GM12892 (cell line): Measurements from ENCODE around the gene IFRD2. TPM values are rescaled to one million over a fixed set of nuclear protein-coding genes. Genes with fewer than 3 reads are reported as not detected.

ENCODE experiments used
- DNase-seq: peaks from one replicate; pipeline ENCODE4 v3.0.0; 2011; ENCODE audit not compliant: insufficient read length
- FAIRE-seq: peaks from 2 replicates; lab custom pipeline; 2011; peaks lifted over from hg19 to GRCh38; lab: Jason Lieb, UNC
- POLR2A ChIP-seq: IDR thresholded peaks from 2 replicates; pipeline ENCODE4 v1.6.1; 2011; ENCODE audit warnings: low read depth, low read length, control low read depth
- POLR2AphosphoS5 ChIP-seq: IDR thresholded peaks from 2 replicates; pipeline ENCODE4 v1.6.1; 2011; ENCODE audit warnings: low read depth, low read length, control low read depth
- TAF1 ChIP-seq: IDR thresholded peaks from 2 replicates; pipeline ENCODE4 v1.6.1; 2011; ENCODE audit warnings: low read depth, mild to moderate bottlenecking, control low read depth, low read length, borderline replicate concordance
- polyA plus RNA-seq: library from polyadenylated mRNA; unstranded; fragments of >200 nt; gene quantifications from one replicate; pipeline ENCODE4 v1.2.1, GENCODE V29; 2012; ENCODE audit warnings: missing spikeins, inconsistent platforms; ENCODE audit not compliant: missing spikeins

Gene IFRD2
- 40.2 TPM for polyA plus RNA-seq

- peak; percentile 100 for FAIRE-seq
- peak; percentile 98 for DNase-seq
- 0 out of 2 replicates have a peak, but pooled peaks have one; percentile 43 for TF ChIP-seq TAF1
- peak; percentile 64 for TF ChIP-seq POLR2AphosphoS5
- peak; percentile 83 for TF ChIP-seq POLR2A
These were observed at the start of gene IFRD2 for GRCh38 chr3:50292159-50293078. TSS of gene IFRD2 (minus strand) at chr3:50292429. CDS start at chr3:50292274, 155 bp downstream.

GRCh38 chr3:50341537-50341936 is 49.3 kb upstream of the IFRD2 start:
- FAIRE-seq (no peak), DNase-seq (no peak)
- no peak for TF ChIP-seq POLR2AphosphoS5
- TF ChIP-seq POLR2A, result no peak
- TF ChIP-seq TAF1, result no peak

DNA sequence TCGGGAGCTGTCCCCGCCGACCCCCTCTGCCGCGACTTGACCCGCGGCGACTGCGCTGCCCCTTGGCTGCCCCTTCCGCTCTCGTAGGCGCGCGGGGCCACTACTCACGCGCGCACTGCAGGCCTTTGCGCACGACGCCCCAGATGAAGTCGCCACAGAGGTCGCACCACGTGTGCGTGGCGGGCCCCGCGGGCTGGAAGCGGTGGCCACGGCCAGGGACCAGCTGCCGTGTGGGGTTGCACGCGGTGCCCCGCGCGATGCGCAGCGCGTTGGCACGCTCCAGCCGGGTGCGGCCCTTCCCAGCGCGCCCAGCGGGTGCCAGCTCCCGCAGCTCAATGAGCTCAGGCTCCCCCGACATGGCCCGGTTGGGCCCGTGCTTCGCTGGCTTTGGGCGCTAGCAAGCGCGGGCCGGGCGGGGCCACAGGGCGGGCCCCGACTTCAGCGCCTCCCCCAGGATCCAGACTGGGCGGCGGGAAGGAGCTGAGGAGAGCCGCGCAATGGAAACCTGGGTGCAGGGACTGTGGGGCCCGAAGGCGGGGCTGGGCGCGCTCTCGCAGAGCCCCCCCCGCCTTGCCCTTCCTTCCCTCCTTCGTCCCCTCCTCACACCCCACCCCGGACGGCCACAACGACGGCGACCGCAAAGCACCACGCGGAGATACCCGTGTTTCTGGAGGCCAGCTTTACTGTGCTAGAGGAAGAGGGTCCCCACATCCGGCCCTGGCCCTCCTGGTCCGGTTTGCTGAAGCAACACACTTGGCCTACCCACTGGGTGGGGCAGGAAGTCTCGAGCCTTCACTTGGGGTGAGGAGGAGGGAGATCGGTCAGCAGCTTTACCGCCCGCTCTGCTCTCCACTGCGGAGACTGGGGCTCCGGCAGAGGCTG is 48.5 kb upstream of the IFRD2 start, which contains the start of gene RASSF1:
Gene RASSF1 (minus strand): TSS at position 389 of the 882 bp plus-strand sequence. CDS start 31 bp downstream, at position 358.
- TF ChIP-seq TAF1, result no peak
- TF ChIP-seq POLR2AphosphoS5, result peak; percentile 38; the same call in 1 of the 2 replicates
- 0 out of 2 replicates have a peak, but pooled peaks have one; percentile 19 for TF ChIP-seq POLR2A
- FAIRE-seq (peak; percentile 82), DNase-seq (peak; percentile 80)

GRCh38 chr3:50340147-50340447 is 47.9 kb upstream of the IFRD2 start:
- TF ChIP-seq POLR2A (no peak), POLR2AphosphoS5 (no peak), TAF1 (no peak)
- no peak for DNase-seq
- no peak for FAIRE-seq

GRCh38 chr3:50339485-50340146 is 47.4 kb upstream of the IFRD2 start:
- DNase-seq, result no peak
- TF ChIP-seq POLR2AphosphoS5, result no peak
- no peak for TF ChIP-seq POLR2A
- TF ChIP-seq TAF1, result no peak

DNA sequence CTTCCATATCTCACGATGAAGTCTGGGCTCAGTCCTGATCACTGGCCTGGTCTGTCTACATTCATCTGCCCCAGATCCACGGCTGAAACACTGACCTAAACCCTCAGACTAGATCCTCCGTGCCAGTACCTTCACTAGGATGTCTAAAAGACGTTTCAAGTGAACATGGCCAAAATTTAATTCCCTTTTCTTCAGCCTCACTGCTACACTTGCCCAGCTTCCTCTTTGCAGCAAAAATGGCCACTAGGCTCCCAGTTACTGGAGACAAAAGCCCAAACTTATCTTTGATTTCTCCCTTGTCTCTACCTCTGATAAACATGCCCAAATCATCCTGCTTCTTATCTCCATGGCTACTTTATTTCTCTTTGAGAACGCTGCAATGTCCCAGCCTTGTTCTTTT is 46.7 kb upstream of the IFRD2 start:
- FAIRE-seq, result peak; percentile 86
- no peak for TF ChIP-seq POLR2AphosphoS5
- DNase-seq, result no peak

More at GRCh38 chr3:50339485-50340146, 47.4 kb upstream of the IFRD2 start:
- FAIRE-seq, result peak; percentile 62

DNA sequence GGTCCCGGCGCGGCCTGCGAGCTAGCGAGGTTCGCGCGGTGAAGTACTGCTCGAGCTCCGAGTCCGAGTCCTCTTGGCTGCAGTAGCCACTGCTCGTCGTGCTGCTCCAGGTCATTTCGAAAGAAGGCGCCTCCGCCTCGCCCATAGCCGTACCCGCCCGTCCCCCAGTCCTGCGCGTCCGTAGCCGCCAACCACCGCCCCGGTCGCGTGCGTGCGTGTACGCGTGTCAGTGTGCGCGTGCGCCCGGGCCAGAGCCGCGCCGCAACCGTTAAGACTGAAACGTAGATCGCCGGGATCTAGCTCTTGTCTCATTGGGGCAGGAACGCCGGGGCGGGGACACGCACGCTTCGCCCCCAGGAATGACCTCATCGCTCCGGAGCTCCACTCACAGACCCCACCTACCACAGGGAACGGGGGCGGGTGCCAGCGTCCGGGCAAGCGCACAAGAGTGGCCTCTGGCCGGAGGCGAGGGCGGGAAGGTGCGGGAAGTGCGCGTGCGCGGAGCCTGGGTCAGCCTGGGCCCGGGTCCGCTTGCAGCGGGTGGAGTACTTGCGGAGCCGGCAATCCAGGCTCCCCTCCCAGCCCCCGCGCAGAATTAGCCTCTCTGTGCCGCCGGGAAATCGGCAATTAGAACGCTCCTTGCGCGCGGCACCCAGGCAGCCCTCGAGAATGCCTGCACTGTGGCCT is 45.1 kb upstream of the IFRD2 start:
- DNase-seq (peak; percentile 98), FAIRE-seq (peak; percentile 98)
- no peak; the same call in 1 of the 2 replicates for TF ChIP-seq TAF1
- peak; percentile 59 for TF ChIP-seq POLR2AphosphoS5
- peak; percentile 69; the same call in 1 of the 2 replicates for TF ChIP-seq POLR2A

DNA sequence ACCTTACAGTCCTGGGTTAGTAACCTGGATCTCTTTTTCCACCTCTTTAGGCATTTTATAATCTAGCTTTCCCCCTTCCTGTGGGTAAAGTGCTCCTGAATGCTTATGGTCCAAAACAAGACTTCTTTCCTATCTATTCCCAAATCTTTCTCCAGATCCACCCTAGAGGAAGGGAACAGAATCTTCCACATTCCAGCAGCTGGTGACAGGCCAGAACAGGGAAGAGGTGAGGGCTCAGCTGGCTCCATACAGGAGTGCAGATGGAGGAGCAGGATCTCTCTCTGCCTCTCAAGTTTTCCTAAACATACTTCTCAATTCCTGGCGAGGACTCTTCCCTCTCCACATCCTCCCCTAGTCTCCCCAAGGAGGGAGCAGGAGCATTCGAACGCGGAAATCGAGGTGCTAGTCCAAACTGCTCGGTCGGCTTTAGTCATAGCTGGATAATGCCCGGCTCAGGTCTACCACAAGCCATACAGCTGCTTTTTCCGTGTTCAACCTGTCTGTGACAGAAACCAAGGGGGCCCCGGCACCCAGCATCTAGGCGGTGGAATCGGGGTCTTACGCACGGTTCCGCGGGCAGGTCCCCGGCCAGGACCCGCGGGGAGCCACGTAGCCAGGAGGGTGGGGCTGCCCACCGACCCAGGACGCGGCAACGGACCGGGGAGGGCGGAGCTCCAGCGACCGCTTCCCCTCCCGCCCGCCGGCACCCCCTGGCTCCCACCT is 44.4 kb upstream of the IFRD2 start:
- FAIRE-seq (no peak), DNase-seq (no peak)
- no peak for TF ChIP-seq TAF1

DNA sequence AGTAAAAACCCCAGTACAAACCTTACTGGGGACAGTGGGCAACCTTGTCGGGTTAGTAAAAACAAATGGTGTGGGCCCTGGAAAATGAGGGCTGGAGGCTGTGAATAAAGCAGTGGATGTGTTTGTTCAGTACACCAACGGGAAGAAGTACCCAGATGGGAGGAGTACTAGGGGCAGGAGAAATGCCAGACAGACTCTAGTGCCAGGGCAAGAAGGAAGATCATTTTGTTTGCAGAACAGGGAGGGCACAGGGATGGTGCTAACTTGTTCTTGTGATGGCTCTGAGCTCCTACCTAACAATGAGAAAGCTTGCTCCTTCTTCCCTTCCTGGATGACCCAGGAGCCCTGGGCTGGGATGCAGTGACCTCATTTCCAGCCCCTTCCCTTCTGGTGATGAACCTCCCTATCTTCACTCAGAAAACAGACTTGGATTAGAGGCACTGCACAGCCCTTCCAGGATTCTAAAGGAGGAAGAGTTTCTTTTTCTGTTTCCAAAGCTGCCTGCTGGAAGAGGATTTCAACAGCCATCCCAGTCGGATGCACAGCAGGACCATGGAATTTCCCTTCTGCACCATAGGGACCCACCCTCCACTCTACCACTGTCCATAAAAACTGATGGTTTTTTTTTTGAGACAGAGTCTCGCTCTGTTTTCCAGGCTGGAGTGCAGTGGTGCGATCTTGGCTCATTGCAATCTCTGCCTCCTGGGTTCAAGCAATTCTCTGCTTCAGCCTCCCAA is 42.3 kb upstream of the IFRD2 start:
- DNase-seq (no peak), FAIRE-seq (no peak)
- no peak for TF ChIP-seq POLR2AphosphoS5
- TF ChIP-seq TAF1, result no peak
- TF ChIP-seq POLR2A, result 0 out of 2 replicates have a peak, but pooled peaks have one; percentile 12
